Endothelial cell (in vitro differentiated cells): ENCODE measurements around the gene SLC9A9. TPM values are rescaled to one million over a fixed set of nuclear protein-coding genes. Genes with fewer than 3 reads are reported as not detected.

Experiments
- DNase-seq: peaks from one replicate; pipeline ENCODE4 v3.0.0; 2021; ENCODE audit warnings: low spot score
- H3K27ac Mint-ChIP-seq: one replicate; pipeline ENCODE4 v1.8.0; 2021; ENCODE audit warnings: mixed read lengths, inconsistent platforms; ENCODE audit not compliant: unreplicated experiment
- H3K27me3 Mint-ChIP-seq: one replicate; pipeline ENCODE4 v1.8.0; 2021; ENCODE audit warnings: mild to moderate bottlenecking, moderate library complexity, mixed read lengths, inconsistent platforms; ENCODE audit not compliant: unreplicated experiment
- H3K36me3 Mint-ChIP-seq: one replicate; pipeline ENCODE4 v1.8.0; 2021; ENCODE audit warnings: mild to moderate bottlenecking, low read depth, mixed read lengths, inconsistent platforms; ENCODE audit not compliant: unreplicated experiment
- H3K4me1 Mint-ChIP-seq: one replicate; pipeline ENCODE4 v1.8.0; 2021; ENCODE audit warnings: mild to moderate bottlenecking, mixed read lengths, inconsistent platforms; ENCODE audit not compliant: unreplicated experiment
- H3K4me3 Mint-ChIP-seq: one replicate; pipeline ENCODE4 v1.8.0; 2021; ENCODE audit warnings: mild to moderate bottlenecking, mixed read lengths, inconsistent platforms; ENCODE audit not compliant: unreplicated experiment
- H3K9me3 Mint-ChIP-seq: one replicate; pipeline ENCODE4 v1.8.0; 2021; ENCODE audit warnings: mixed read lengths, inconsistent platforms; ENCODE audit not compliant: unreplicated experiment
- CTCF ChIP-seq: fragments of 200-600 bp; sonication (generic); IDR thresholded peaks from one replicate; pipeline ENCODE4 v1.5.0; 2021; ENCODE audit warnings: antibody characterized with exemption; ENCODE audit not compliant: unreplicated experiment
- total RNA-seq: library from RNA; stranded (reverse); fragmentation: NEBNext Ultra II Directional; extraction: Animal tissue kit (Norgen Biotek cat#: 25700); gene quantifications from one replicate; pipeline ENCODE4 v1.2.1, GENCODE V29; 2021; ENCODE audit not compliant: unreplicated experiment

The SLC9A9 gene
- total RNA-seq, 1 donor from 2014 or later, result 7.9 TPM

- no peak for TF ChIP-seq CTCF
- no peak for DNase-seq
- peaks cover 49% of the 10 kb centered on the region for H3K4me1 Mint-ChIP-seq
- peaks cover 11% of the 10 kb centered on the region for H3K36me3 Mint-ChIP-seq
- no peak overlapping the region for H3K27ac Mint-ChIP-seq
- no peaks in the 10 kb centered on the region for H3K9me3 Mint-ChIP-seq
- peaks cover 6% of the 10 kb centered on the region for H3K27me3 Mint-ChIP-seq
- H3K4me3 Mint-ChIP-seq, result no peak overlapping the region
Measured at GRCh38 chr3:143578810-143579435, 269.3 kb downstream of the SLC9A9 start.

GRCh38 chr3:143576568-143577270 is 271.5 kb downstream of the SLC9A9 start:
- H3K4me3 Mint-ChIP-seq, result no peak overlapping the region
- peaks cover 52% of the 10 kb centered on the region for H3K4me1 Mint-ChIP-seq
- H3K27ac Mint-ChIP-seq, result no peak overlapping the region
- peaks cover 11% of the 10 kb centered on the region for H3K36me3 Mint-ChIP-seq
- no peak for TF ChIP-seq CTCF
- DNase-seq, result no peak
- H3K27me3 Mint-ChIP-seq, result peaks cover 2% of the 10 kb centered on the region
- no peaks in the 10 kb centered on the region for H3K9me3 Mint-ChIP-seq

- Mint-ChIP-seq H3K27ac (no peak overlapping the region), H3K4me3 (no peak overlapping the region)
Measured at GRCh38 chr3:143574933-143575332, 273.3 kb downstream of the SLC9A9 start.

GRCh38 chr3:143573610-143574303 is 274.5 kb downstream of the SLC9A9 start:
- H3K9me3 Mint-ChIP-seq, result no peaks in the 10 kb centered on the region
- peaks cover 2% of the 10 kb centered on the region for H3K27me3 Mint-ChIP-seq
- no peak overlapping the region for H3K4me3 Mint-ChIP-seq
- TF ChIP-seq CTCF, result no peak
- no peak overlapping the region for H3K27ac Mint-ChIP-seq
- peaks cover 40% of the 10 kb centered on the region for H3K4me1 Mint-ChIP-seq
- peaks cover 11% of the 10 kb centered on the region for H3K36me3 Mint-ChIP-seq
- no peak for DNase-seq

More at GRCh38 chr3:143574933-143575332, 273.3 kb downstream of the SLC9A9 start:
- no peak for TF ChIP-seq CTCF
- Mint-ChIP-seq H3K27me3 (peaks cover 2% of the 10 kb centered on the region), H3K9me3 (no peaks in the 10 kb centered on the region), H3K36me3 (peaks cover 11% of the 10 kb centered on the region), H3K4me1 (peaks cover 40% of the 10 kb centered on the region)
- DNase-seq, result no peak
